ENCODE data around the gene LGALS12. TPM values are rescaled to one million over a fixed set of nuclear protein-coding genes. Genes with fewer than 3 reads are reported as not detected.
"Not testable (repeated sequence)": the region's sequence is repeated elsewhere in the genome, so short reads cannot be mapped to it uniquely, and the experiment has no call there.

Gene LGALS12
- total RNA-seq, 2 donors from 2014 or later, result 0.59 TPM; not detected in 1

GRCh38 chr11:63531074-63531792, 25.3 kb downstream of the LGALS12 start:
- H3K36me3 Mint-ChIP-seq; H3K9me3 Mint-ChIP-seq; DNase-seq (ENCODE audit: low spot score); H3K27me3 Mint-ChIP-seq: not testable (repeated sequence)
- peak; percentile 89 to 96 for ATAC-seq
- H3K27ac Mint-ChIP-seq, result peak overlapping the region; percentile 33 to 74
- peak overlapping the region; percentile 76 for H3K4me3 Mint-ChIP-seq
- peaks cover 50 to 66% of the 10 kb centered on the region in 2 donors for H3K4me1 Mint-ChIP-seq (ENCODE audit: low read depth in 2 of 2)

- peak overlapping the region; percentile 76 for H3K4me3 Mint-ChIP-seq
- peaks cover 56 to 74% of the 10 kb centered on the region in 2 donors for H3K4me1 Mint-ChIP-seq (ENCODE audit: low read depth in 2 of 2)
These were observed 26.2 kb downstream of the LGALS12 start for GRCh38 chr11:63532117-63532516.

DNA sequence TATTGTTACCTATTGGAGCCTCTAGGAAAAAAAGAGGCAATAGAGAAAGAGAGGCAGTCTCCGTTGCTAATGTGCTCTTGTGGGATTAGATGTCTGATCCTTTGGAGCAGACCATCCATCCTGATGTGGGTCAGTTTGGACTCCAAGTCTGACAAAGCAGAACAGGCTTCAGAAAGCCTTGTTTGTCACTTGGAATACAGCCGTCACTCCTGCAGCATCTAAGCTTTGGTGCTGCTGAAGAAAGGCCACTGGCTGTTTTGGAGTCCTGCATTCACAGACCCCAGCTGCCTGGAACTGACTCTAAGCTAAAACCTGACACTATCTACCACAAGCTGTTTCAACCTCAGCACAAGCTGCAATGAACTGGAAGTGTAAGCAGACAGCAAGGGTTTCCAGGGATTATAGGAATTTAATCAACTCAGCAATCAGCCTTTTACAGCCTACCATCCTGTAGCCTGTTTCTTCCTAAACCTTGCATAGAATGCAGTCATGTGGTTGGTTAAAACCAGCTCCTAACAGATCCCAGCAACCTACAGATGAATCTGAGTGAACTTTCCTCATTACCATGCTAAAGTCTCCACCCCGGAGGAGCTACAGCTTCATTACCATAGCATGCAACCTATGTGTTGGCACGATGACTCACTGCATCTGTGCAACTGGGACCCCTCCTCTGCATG, 27.1 kb downstream of the LGALS12 start:
- Mint-ChIP-seq H3K36me3 (no peaks in the 10 kb centered on the region), H3K4me3 (peak overlapping the region; percentile 11), H3K27ac (peak overlapping the region; percentile 82 to 97), H3K9me3 (no peaks in the 10 kb centered on the region), H3K4me1 (ENCODE audit: low read depth in 2 of 2) (peaks cover 64 to 83% of the 10 kb centered on the region in 2 donors), H3K27me3 (no peaks in the 10 kb centered on the region)
- no peak for DNase-seq (ENCODE audit: low spot score)
- ATAC-seq, result no peak

More at GRCh38 chr11:63532117-63532516, 26.2 kb downstream of the LGALS12 start:
- peak overlapping the region; percentile 33 to 74 for H3K27ac Mint-ChIP-seq
- H3K27me3 Mint-ChIP-seq, result no peaks in the 10 kb centered on the region
- DNase-seq (ENCODE audit: low spot score) (no peak), ATAC-seq (no peak)
- no peaks in the 10 kb centered on the region for H3K36me3 Mint-ChIP-seq
- no peaks in the 10 kb centered on the region for H3K9me3 Mint-ChIP-seq

DNA sequence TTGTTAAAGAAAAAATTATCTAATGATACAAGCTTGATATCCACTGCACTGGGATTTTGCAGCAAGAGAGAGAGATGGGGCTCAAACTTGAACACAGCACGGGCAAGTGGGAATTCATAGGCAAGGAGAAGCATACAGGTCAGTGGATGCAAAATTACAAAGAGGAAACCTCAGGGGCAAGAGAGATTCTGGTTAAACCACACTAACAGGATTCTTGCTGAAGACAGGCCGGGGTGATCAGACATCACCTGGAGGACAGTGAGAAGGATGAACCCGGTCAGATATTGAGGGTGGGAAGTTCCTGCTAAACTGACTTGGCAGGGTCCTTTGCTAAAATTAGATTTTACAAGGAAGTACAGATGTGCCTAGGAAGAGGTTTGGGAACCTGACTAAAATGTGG, 28.2 kb downstream of the LGALS12 start:
- Mint-ChIP-seq H3K36me3 (no peaks in the 10 kb centered on the region), H3K4me1 (ENCODE audit: low read depth in 2 of 2) (peaks cover 72 to 90% of the 10 kb centered on the region in 2 donors), H3K27me3 (no peaks in the 10 kb centered on the region), H3K9me3 (no peaks in the 10 kb centered on the region), H3K27ac (peak overlapping the region; percentile 82 to 97), H3K4me3 (peak overlapping the region; percentile 11)
- no peak for ATAC-seq
- no peak for DNase-seq (ENCODE audit: low spot score)

DNA sequence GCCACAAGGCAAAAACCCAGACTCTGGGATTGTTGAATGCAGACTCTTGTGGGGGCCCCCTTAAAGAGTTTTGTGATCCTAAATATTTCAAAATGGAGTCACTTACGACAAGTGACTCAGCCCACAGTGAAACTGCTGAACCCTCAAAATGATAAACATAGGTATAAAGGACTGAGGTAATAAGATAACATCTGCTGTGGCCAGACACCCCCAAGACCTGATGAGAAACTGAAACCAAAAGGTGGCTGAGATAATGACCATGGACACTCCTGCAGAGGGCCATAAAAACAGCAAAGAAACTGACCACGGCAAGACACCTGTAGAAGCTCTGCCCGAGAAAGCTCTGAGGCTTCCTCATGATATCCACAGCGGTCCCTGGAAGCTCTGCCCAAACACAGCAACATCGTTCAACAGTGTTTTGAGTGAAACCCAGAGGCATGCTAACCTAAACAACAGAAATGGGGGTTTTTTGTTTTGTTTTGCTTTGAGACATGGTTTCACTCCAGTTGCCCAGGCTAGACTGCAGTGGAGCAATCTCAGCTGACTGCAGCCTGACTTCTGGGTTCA, 29.1 kb downstream of the LGALS12 start:
- Mint-ChIP-seq H3K27ac (peak overlapping the region; percentile 82 to 97), H3K9me3 (no peaks in the 10 kb centered on the region), H3K4me3 (peak overlapping the region; percentile 87), H3K36me3 (no peaks in the 10 kb centered on the region), H3K4me1 (ENCODE audit: low read depth in 2 of 2) (peaks cover 70 to 83% of the 10 kb centered on the region in 2 donors), H3K27me3 (no peaks in the 10 kb centered on the region)
- DNase-seq (ENCODE audit: low spot score) (no peak), ATAC-seq (peak; percentile 57 to 75)

DNA sequence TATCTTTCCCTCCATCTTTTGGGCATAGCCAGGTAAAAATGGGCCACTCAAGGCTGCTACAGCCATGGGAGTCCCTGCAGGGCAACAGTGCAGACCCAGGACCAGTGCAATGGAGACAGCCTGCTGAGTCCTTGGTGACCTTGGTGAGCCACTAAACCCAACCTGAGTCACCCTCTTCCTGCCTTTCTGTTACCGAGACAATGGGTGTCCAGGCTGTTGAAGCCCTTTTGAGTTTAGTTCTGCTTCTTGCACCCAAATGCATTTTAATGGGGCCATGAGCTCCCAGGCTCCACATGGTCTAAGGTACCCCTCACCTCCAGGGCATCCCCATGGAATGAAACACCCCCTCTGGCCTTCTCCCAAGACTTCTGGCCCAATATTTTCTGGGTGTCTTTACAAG, 29.9 kb downstream of the LGALS12 start:
- Mint-ChIP-seq H3K4me1 (ENCODE audit: low read depth in 2 of 2) (peaks cover 70 to 85% of the 10 kb centered on the region in 2 donors), H3K4me3 (peak overlapping the region; percentile 87), H3K27ac (peak overlapping the region; percentile 82 to 97), H3K27me3 (no peaks in the 10 kb centered on the region), H3K36me3 (no peaks in the 10 kb centered on the region), H3K9me3 (no peaks in the 10 kb centered on the region)
- no peak for DNase-seq (ENCODE audit: low spot score)
- ATAC-seq, result peak; percentile 47 to 70

GRCh38 chr11:63536669-63537292, 30.9 kb downstream of the LGALS12 start, which contains the start of gene PLAAT4:
PLAAT4 (plus strand) TSS chr11:63536808; CDS start chr11:63536869, 61 bp downstream.
- Mint-ChIP-seq H3K36me3 (no peaks in the 10 kb centered on the region), H3K27me3 (no peaks in the 10 kb centered on the region), H3K9me3 (no peaks in the 10 kb centered on the region), H3K4me1 (ENCODE audit: low read depth in 2 of 2) (peaks cover 66 to 77% of the 10 kb centered on the region in 2 donors), H3K27ac (peak within 1 kb of the TSS; percentile 82 to 97), H3K4me3 (peak within 1 kb of the TSS; percentile 87)
- ATAC-seq (peak; percentile 67 to 77), DNase-seq (ENCODE audit: low spot score) (peak; percentile 59)

GRCh38 chr11:63537293-63538101, 31.6 kb downstream of the LGALS12 start:
- Mint-ChIP-seq H3K9me3 (no peaks in the 10 kb centered on the region), H3K4me3 (peak overlapping the region; percentile 87), H3K36me3 (peaks cover 4% of the 10 kb centered on the region), H3K4me1 (ENCODE audit: low read depth in 2 of 2) (peaks cover 64 to 73% of the 10 kb centered on the region in 2 donors), H3K27me3 (no peaks in the 10 kb centered on the region), H3K27ac (peak overlapping the region; percentile 82 to 97)
- ATAC-seq (peak; percentile 30 to 58), DNase-seq (ENCODE audit: low spot score) (peak; percentile 61)

GRCh38 chr11:63542506-63542905, 36.6 kb downstream of the LGALS12 start:
- Mint-ChIP-seq H3K4me3 (peak overlapping the region; percentile 1), H3K4me1 (ENCODE audit: low read depth in 2 of 2) (peaks cover 35 to 37% of the 10 kb centered on the region in 2 donors), H3K27ac (peak overlapping the region; percentile 53 to 69), H3K36me3 (peaks cover 15% of the 10 kb centered on the region)
- DNase-seq (ENCODE audit: low spot score); H3K27me3 Mint-ChIP-seq; ATAC-seq; H3K9me3 Mint-ChIP-seq: not testable (repeated sequence)

GRCh38 chr11:63543711-63544110, 37.8 kb downstream of the LGALS12 start:
- peaks cover 23 to 25% of the 10 kb centered on the region in 2 donors for H3K4me1 Mint-ChIP-seq (ENCODE audit: low read depth in 2 of 2)

GRCh38 chr11:63547061-63547460, 41.2 kb downstream of the LGALS12 start:
- DNase-seq (ENCODE audit: low spot score), result no peak
- peaks cover 30 to 33% of the 10 kb centered on the region in 2 donors for H3K4me1 Mint-ChIP-seq (ENCODE audit: low read depth in 2 of 2)
- peak overlapping the region; percentile 40 to 69 for H3K27ac Mint-ChIP-seq
- no peak for ATAC-seq
- no peaks in the 10 kb centered on the region for H3K9me3 Mint-ChIP-seq
- peaks cover 15% of the 10 kb centered on the region for H3K36me3 Mint-ChIP-seq
- H3K4me3 Mint-ChIP-seq, result no peak overlapping the region
- no peaks in the 10 kb centered on the region for H3K27me3 Mint-ChIP-seq

More at GRCh38 chr11:63543711-63544110, 37.8 kb downstream of the LGALS12 start:
- Mint-ChIP-seq H3K9me3 (no peaks in the 10 kb centered on the region), H3K27me3 (no peaks in the 10 kb centered on the region), H3K27ac (peak overlapping the region in 1 of 2 donors; percentile 69), H3K36me3 (peaks cover 15% of the 10 kb centered on the region), H3K4me3 (no peak overlapping the region)
- DNase-seq (ENCODE audit: low spot score) (no peak), ATAC-seq (no peak)

GRCh38 chr11:63548178-63548577, 42.3 kb downstream of the LGALS12 start:
- ATAC-seq (no peak), DNase-seq (ENCODE audit: low spot score) (no peak)
- H3K27me3 Mint-ChIP-seq, result no peaks in the 10 kb centered on the region
- H3K4me3 Mint-ChIP-seq, result no peak overlapping the region
- peaks cover 33 to 35% of the 10 kb centered on the region in 2 donors for H3K4me1 Mint-ChIP-seq (ENCODE audit: low read depth in 2 of 2)
- H3K27ac Mint-ChIP-seq, result peak overlapping the region; percentile 1 to 61
- H3K36me3 Mint-ChIP-seq, result peaks cover 8% of the 10 kb centered on the region
- no peaks in the 10 kb centered on the region for H3K9me3 Mint-ChIP-seq

DNA sequence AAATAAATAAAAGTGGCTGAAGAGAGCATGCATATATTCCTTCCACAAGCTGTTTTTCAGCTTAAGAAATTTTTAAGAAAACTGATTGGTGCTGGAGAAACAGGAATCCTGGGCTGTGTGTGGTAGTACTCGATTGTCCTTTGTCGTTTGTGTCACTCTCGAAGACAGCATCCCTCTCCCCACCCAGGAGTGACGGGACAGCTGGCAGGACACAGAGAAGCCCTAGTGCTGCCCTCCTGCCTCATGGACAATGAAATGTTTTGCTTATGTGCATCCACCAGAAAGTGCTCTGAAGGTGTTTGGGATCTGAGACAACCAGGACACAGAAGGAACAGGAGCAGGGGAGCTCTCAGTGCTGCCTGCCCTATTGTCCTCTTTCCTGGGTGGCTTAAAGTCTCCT, 43.5 kb downstream of the LGALS12 start:
- ATAC-seq (no peak), DNase-seq (ENCODE audit: low spot score) (no peak)
- Mint-ChIP-seq H3K27me3 (no peaks in the 10 kb centered on the region), H3K27ac (peak overlapping the region; percentile 71 to 88), H3K36me3 (peaks cover 8% of the 10 kb centered on the region), H3K4me3 (peak overlapping the region; percentile 42), H3K4me1 (ENCODE audit: low read depth in 2 of 2) (peaks cover 39 to 43% of the 10 kb centered on the region in 2 donors), H3K9me3 (no peaks in the 10 kb centered on the region)
